ENCODE data around the gene CLBA1. TPM values are rescaled to one million over a fixed set of nuclear protein-coding genes. Genes with fewer than 3 reads are reported as not detected.

CLBA1 gene
- total and polyA plus RNA-seq, 9 of the 15 experiments (the other 6 are each of a cell fraction or from before 2014, with no cell fraction given): 0.04 to 3.9 (median 2.6) TPM

- BruUV-seq (replicated peaks): no TSS peak
- TF ChIP-seq FOXK1 (CRISPR knock-in tag; IDR thresholded peaks at IDR 0.05; ENCODE audit: borderline replicate concordance) (no peak), MITF (IDR thresholded peaks at IDR 0.05) (no peak), EZH2 (IDR thresholded peaks at IDR 0.05; ENCODE audit: borderline replicate concordance, low read depth, low read length) (no peak), ARHGAP35 (IDR thresholded peaks at IDR 0.05; ENCODE audit: partially characterized antibody) (no peak), SPI1 (IDR thresholded peaks at IDR 0.05; ENCODE audit: borderline replicate concordance, low read depth, low read length) (no peak), ZNF140 (CRISPR knock-in tag; IDR thresholded peaks at IDR 0.05) (no peak), SMARCA5 (IDR thresholded peaks at IDR 0.05) (no peak), ZBTB33 (CRISPR knock-in tag; IDR thresholded peaks at IDR 0.05) (no peak)
These were observed 28.2 kb upstream of the CLBA1 start for GRCh38 chr14:104957146-104958113.

More at GRCh38 chr14:104957146-104958113, 28.2 kb upstream of the CLBA1 start:
- no peak for DNase-seq (ENCODE audit: extremely low read depth in 1 of 4, low spot score in 3 of 4)
- Histone ChIP-seq H3K27me3 (ENCODE audit: control insufficient read depth in 2 of 2, insufficient read depth in 2 of 2, low read length in 2 of 2) (peaks cover 14 to 59% of the 10 kb centered on the region in 2 experiments), H3K27ac (ENCODE audit: extremely low read depth, low read depth, low read length) (no peak overlapping the region), H2AFZ (ENCODE audit: low read depth, low read length) (no peak overlapping the region), H3K9me1 (ENCODE audit: control insufficient read depth, insufficient read depth, low read length) (no peaks in the 10 kb centered on the region), H3K4me3 (no peak overlapping the region), H4K20me1 (replicated peaks; ENCODE audit: control insufficient read depth, insufficient read depth, low read length) (no peaks in the 10 kb centered on the region), H3K36me3 (ENCODE audit: control insufficient read depth, insufficient read depth, low read length) (no peaks in the 10 kb centered on the region), H3K9ac (ENCODE audit: insufficient read depth in 1 of 2, low read depth in 2 of 2, low read length in 2 of 2) (peak overlapping the region in 1 of 2 experiments; percentile 35; a peak in 2 of 4 replicates), H3K4me1 (replicated peaks in 1 of 2; ENCODE audit: control insufficient read depth in 2 of 2, insufficient read depth in 2 of 2, low read length in 2 of 2) (peaks cover 0 to 4% of the 10 kb centered on the region in 2 experiments; a peak in 1 of 5 replicates), H3K4me2 (ENCODE audit: insufficient read depth, low read length) (no peak overlapping the region), H3K79me2 (ENCODE audit: control insufficient read depth, insufficient read depth, low read length) (no peaks in the 10 kb centered on the region), H3K9me3 (replicated peaks; ENCODE audit: control insufficient read depth, insufficient read depth, low read depth, low read length) (no peaks in the 10 kb centered on the region)
- intact Hi-C loops (cut with micrococcal nuclease) (no loop called here), in situ Hi-C loops (cut with MboI) (no loop called here)
- no peak for FAIRE-seq
- ChIA-PET CTCF (ENCODE audit: low intra/inter-chr PET ratio) (no interaction called here), POLR2A (interaction anchor here (0.7 kb wide), 1 partner anchor 64 kb away, joined by 3 read pairs; no protein-coding TSS in a partner anchor)
- ATAC-seq: no peak; the same call in 2 of the 3 replicates
- WGBS (ENCODE audit: insufficient coverage, low coverage, missing lambda C conversion rate): 3% methylated on average over 15 of the region's 25 CpGs

Data from K562 (cell line).